ENCODE results near the gene APOBEC3A. TPM values are rescaled to one million over a fixed set of nuclear protein-coding genes. Genes with fewer than 3 reads are reported as not detected.
"Not testable (repeated sequence)": the region's sequence is repeated elsewhere in the genome, so short reads cannot be mapped to it uniquely, and the experiment has no call there.

Gene APOBEC3A
- total and polyA plus RNA-seq, 2 experiments from 2014 or later: not detected

GRCh38 chr22:39007177-39007576 is 49.8 kb downstream of the APOBEC3A start:
- Histone ChIP-seq H3K36me3 (no peaks in the 10 kb centered on the region), H3K27me3 (no peaks in the 10 kb centered on the region), H3K9me3 (ENCODE audit: low read depth) (no peaks in the 10 kb centered on the region), H3K4me3 (no peak overlapping the region), H3K27ac (no peak overlapping the region), H3K4me1 (ENCODE audit: low read depth) (no peaks in the 10 kb centered on the region)
- no peak for TF ChIP-seq CTCF (IDR thresholded peaks at IDR 0.05; ENCODE audit: low read depth, low read length)
- DNase-seq (ENCODE audit: low read depth in 1 of 2, low spot score in 1 of 2): no peak

GRCh38 chr22:39008271-39008850 is 51.0 kb downstream of the APOBEC3A start:
- H3K27ac ChIP-seq, H3K27me3 ChIP-seq: not testable (repeated sequence)

DNA sequence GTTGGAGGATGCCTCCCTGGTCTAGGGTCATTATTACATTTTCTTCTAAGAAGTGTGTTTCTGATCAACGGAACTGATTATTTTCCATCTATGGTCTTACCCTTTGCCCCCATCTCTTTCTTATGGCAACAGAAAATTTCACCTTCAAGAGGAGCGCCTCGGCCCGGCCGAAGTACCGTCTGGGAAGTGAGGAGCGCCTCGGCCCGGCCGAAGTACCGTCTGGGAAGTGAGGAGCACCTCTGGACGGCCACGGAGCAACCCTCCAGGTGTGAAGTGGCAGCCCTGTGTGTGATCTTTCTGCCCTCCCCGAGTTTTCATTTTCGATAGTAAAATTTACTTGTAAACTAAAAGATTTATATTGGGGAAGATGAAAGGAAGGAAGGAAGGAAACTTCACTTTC is 53.5 kb downstream of the APOBEC3A start:
- no peaks in the 10 kb centered on the region for H3K27me3 ChIP-seq
- DNase-seq (ENCODE audit: low read depth in 1 of 2, low spot score in 1 of 2): no peak
- H3K36me3 ChIP-seq: no peaks in the 10 kb centered on the region
- TF ChIP-seq CTCF (IDR thresholded peaks at IDR 0.05; ENCODE audit: low read depth, low read length): no peak
- no peak overlapping the region for H3K4me3 ChIP-seq
- no peak overlapping the region for H3K27ac ChIP-seq
- H3K9me3 ChIP-seq (ENCODE audit: low read depth): no peaks in the 10 kb centered on the region
- H3K4me1 ChIP-seq (ENCODE audit: low read depth): peaks cover 24% of the 10 kb centered on the region

More at GRCh38 chr22:39008271-39008850, 51.0 kb downstream of the APOBEC3A start:
- not testable (repeated sequence) for H3K4me1 ChIP-seq (ENCODE audit: low read depth); H3K36me3 ChIP-seq; H3K9me3 ChIP-seq (ENCODE audit: low read depth); DNase-seq (ENCODE audit: low read depth in 1 of 2, low spot score in 1 of 2); H3K4me3 ChIP-seq

Other genes starting within 250 kb of the APOBEC3A start
- 41.4 and 105 TPM in 2 replicates for gene SUN2, start 201.6 kb upstream of the APOBEC3A start, total RNA-seq
- gene SUN2, start 201.6 kb upstream of the APOBEC3A start, polyA plus RNA-seq: 28.0 and 78.1 TPM in 2 replicates
- gene DNAL4, start 163.5 kb upstream of the APOBEC3A start, total RNA-seq: 42.3 and 48.5 TPM in 2 replicates
- gene DNAL4, start 163.5 kb upstream of the APOBEC3A start, polyA plus RNA-seq: 39.7 and 55.4 TPM in 2 replicates
- 15.1 and 16.7 TPM in 2 replicates for gene NPTXR, start 113.6 kb upstream of the APOBEC3A start, total RNA-seq
- 4.0 and 4.2 TPM in 2 replicates for gene NPTXR, start 113.6 kb upstream of the APOBEC3A start, polyA plus RNA-seq
- 62.5 and 89.9 TPM in 2 replicates for gene CBX6, start 85.4 kb upstream of the APOBEC3A start, total RNA-seq
- gene CBX6, start 85.4 kb upstream of the APOBEC3A start, polyA plus RNA-seq: 40.9 and 46.8 TPM in 2 replicates
- gene APOBEC3B, start 24.7 kb downstream of the APOBEC3A start, total RNA-seq: 1.1 and 6.5 TPM in 2 replicates
- gene APOBEC3B, start 24.7 kb downstream of the APOBEC3A start, polyA plus RNA-seq: 6.8 and 9.4 TPM in 2 replicates
- gene APOBEC3C, start 56.6 kb downstream of the APOBEC3A start, total RNA-seq: 12.8 and 15.7 TPM in 2 replicates
- gene APOBEC3C, start 56.6 kb downstream of the APOBEC3A start, polyA plus RNA-seq: 71.7 and 84.0 TPM in 2 replicates
- gene APOBEC3D, start 63.5 kb downstream of the APOBEC3A start, total RNA-seq: 2.0 and 4.3 TPM in 2 replicates
- gene APOBEC3D, start 63.5 kb downstream of the APOBEC3A start, polyA plus RNA-seq: 0.99 and 1.3 TPM in 2 replicates
- 11.8 and 12.9 TPM in 2 replicates for gene APOBEC3F, start 83.3 kb downstream of the APOBEC3A start, total RNA-seq
- gene APOBEC3F, start 83.3 kb downstream of the APOBEC3A start, polyA plus RNA-seq: 24.2 and 25.0 TPM in 2 replicates
- gene APOBEC3G, start 119.7 kb downstream of the APOBEC3A start, total RNA-seq: 10.5 and 12.2 TPM in 2 replicates
- gene APOBEC3G, start 119.7 kb downstream of the APOBEC3A start, polyA plus RNA-seq: 7.1 and 13.3 TPM in 2 replicates
- gene APOBEC3H, start 139.6 kb downstream of the APOBEC3A start, total RNA-seq: 0.57 and 1.3 TPM in 2 replicates
- gene APOBEC3H, start 139.6 kb downstream of the APOBEC3A start, polyA plus RNA-seq: 0.77 and 0.97 TPM in 2 replicates
- 8.9 and 31.3 TPM in 2 replicates for gene CBX7, start 195.1 kb downstream of the APOBEC3A start, total RNA-seq
- 10.2 and 10.9 TPM in 2 replicates for gene CBX7, start 195.1 kb downstream of the APOBEC3A start, polyA plus RNA-seq

All from cardiac muscle cell (in vitro differentiated cells and primary cell).